Nephron (organoid): ENCODE results near the gene SULT1B1.

Source experiments
- H3K27ac Mint-ChIP-seq, 3 experiments: 2 replicates each; pipeline ENCODE4 v1.8.0; 2020; ENCODE audit warnings: mixed read lengths in 3 of 3, mild to moderate bottlenecking in 2 of 3, moderate library complexity in 1 of 3
- H3K27me3 Mint-ChIP-seq: 2 replicates; pipeline ENCODE4 v1.8.0; 2021; ENCODE audit warnings: low read depth, mild to moderate bottlenecking, moderate library complexity, mixed read lengths
- H3K36me3 Mint-ChIP-seq: 2 replicates; pipeline ENCODE4 v1.8.0; 2020; ENCODE audit warnings: low read depth, mixed read lengths
- H3K4me1 Mint-ChIP-seq: 2 replicates; pipeline ENCODE4 v1.8.0; 2020; ENCODE audit warnings: mixed read lengths
- H3K4me3 Mint-ChIP-seq, 3 experiments: 2 replicates each; pipeline ENCODE4 v1.8.0; 2020; ENCODE audit warnings: mild to moderate bottlenecking in 3 of 3, mixed read lengths in 3 of 3, moderate library complexity in 2 of 3
- H3K9me3 Mint-ChIP-seq: 2 replicates; pipeline ENCODE4 v1.8.0; 2020; ENCODE audit warnings: mixed read lengths
- CTCF ChIP-seq, 3 experiments: fragments of 200-600 bp; sonication (generic); IDR thresholded peaks; one replicate each; pipeline ENCODE4 v1.5.0; 2021; ENCODE audit warnings: antibody characterized with exemption in 3 of 3; ENCODE audit not compliant: unreplicated experiment in 3 of 3

SULT1B1 gene

GRCh38 chr4:69718396-69719271 lies 41.8 kb downstream of the SULT1B1 start:
- H3K36me3 Mint-ChIP-seq = no peaks in the 10 kb centered on the region
- H3K27ac Mint-ChIP-seq = peak overlapping the region; percentile 36 to 90 (median 82)

GRCh38 chr4:69717778-69718177 lies 42.6 kb downstream of the SULT1B1 start:
- no peaks in the 10 kb centered on the region for H3K36me3 Mint-ChIP-seq
- H3K4me3 Mint-ChIP-seq = no peak overlapping the region
- H3K27ac Mint-ChIP-seq = peak overlapping the region in 1 of 3 experiments; percentile 82
- H3K27me3 Mint-ChIP-seq = no peaks in the 10 kb centered on the region
- TF ChIP-seq CTCF (IDR thresholded peaks at IDR 0.05; ENCODE audit: unreplicated experiment in 3 of 3) = no peak
- H3K9me3 Mint-ChIP-seq = peaks cover under 1% of the 10 kb centered on the region
- H3K4me1 Mint-ChIP-seq = peaks cover 9% of the 10 kb centered on the region

More at GRCh38 chr4:69718396-69719271, 41.8 kb downstream of the SULT1B1 start:
- no peak overlapping the region for H3K4me3 Mint-ChIP-seq
- H3K4me1 Mint-ChIP-seq = peaks cover 9% of the 10 kb centered on the region
- no peaks in the 10 kb centered on the region for H3K27me3 Mint-ChIP-seq
- H3K9me3 Mint-ChIP-seq = peaks cover 5% of the 10 kb centered on the region
- TF ChIP-seq CTCF (IDR thresholded peaks at IDR 0.05; ENCODE audit: unreplicated experiment in 3 of 3) = no peak

GRCh38 chr4:69716654-69717053 lies 43.8 kb downstream of the SULT1B1 start:
- no peak overlapping the region for H3K27ac Mint-ChIP-seq
- no peaks in the 10 kb centered on the region for H3K27me3 Mint-ChIP-seq
- H3K4me1 Mint-ChIP-seq = peaks cover 9% of the 10 kb centered on the region
- no peak overlapping the region for H3K4me3 Mint-ChIP-seq
- no peaks in the 10 kb centered on the region for H3K36me3 Mint-ChIP-seq
- no peaks in the 10 kb centered on the region for H3K9me3 Mint-ChIP-seq
- TF ChIP-seq CTCF (IDR thresholded peaks at IDR 0.05; ENCODE audit: unreplicated experiment in 3 of 3) = no peak

GRCh38 chr4:69714086-69714485 lies 46.3 kb downstream of the SULT1B1 start:
- no peak overlapping the region for H3K4me3 Mint-ChIP-seq
- peaks cover 7% of the 10 kb centered on the region for H3K9me3 Mint-ChIP-seq
- H3K4me1 Mint-ChIP-seq = peaks cover 9% of the 10 kb centered on the region
- no peaks in the 10 kb centered on the region for H3K36me3 Mint-ChIP-seq
- no peak for TF ChIP-seq CTCF (IDR thresholded peaks at IDR 0.05; ENCODE audit: unreplicated experiment in 3 of 3)
- H3K27ac Mint-ChIP-seq = peak overlapping the region in 1 of 3 experiments; percentile 47
- no peaks in the 10 kb centered on the region for H3K27me3 Mint-ChIP-seq

- H3K27ac Mint-ChIP-seq = peak overlapping the region in 1 of 3 experiments; percentile 47
- no peaks in the 10 kb centered on the region for H3K36me3 Mint-ChIP-seq
- peaks cover 6% of the 10 kb centered on the region for H3K4me1 Mint-ChIP-seq
- H3K4me3 Mint-ChIP-seq = no peak overlapping the region
- no peaks in the 10 kb centered on the region for H3K27me3 Mint-ChIP-seq
- TF ChIP-seq CTCF (IDR thresholded peaks at IDR 0.05; ENCODE audit: unreplicated experiment in 3 of 3) = no peak
- peaks cover 7% of the 10 kb centered on the region for H3K9me3 Mint-ChIP-seq
Measured at GRCh38 chr4:69713593-69713992, 46.8 kb downstream of the SULT1B1 start.

GRCh38 chr4:69710580-69710979 lies 49.8 kb downstream of the SULT1B1 start:
- H3K9me3 Mint-ChIP-seq = peaks cover 7% of the 10 kb centered on the region
- H3K36me3 Mint-ChIP-seq = no peaks in the 10 kb centered on the region
- no peak overlapping the region for H3K4me3 Mint-ChIP-seq
- H3K27ac Mint-ChIP-seq = no peak overlapping the region
- H3K4me1 Mint-ChIP-seq = peaks cover 5% of the 10 kb centered on the region
- H3K27me3 Mint-ChIP-seq = no peaks in the 10 kb centered on the region
- no peak for TF ChIP-seq CTCF (IDR thresholded peaks at IDR 0.05; ENCODE audit: unreplicated experiment in 3 of 3)
